NCI-H345 treated with DMSO at 0.1 percent for 48 hours (cell line): ENCODE measurements around the gene PATE4.
"Not testable (repeated sequence)": the region's sequence is repeated elsewhere in the genome, so short reads cannot be mapped to it uniquely, and the experiment has no call there.

Experiments
- DNase-seq: peaks from one replicate; lab custom pipeline; 2025; ENCODE audit not compliant: unreplicated experiment; lab: John Stamatoyannopoulos, UW

Gene PATE4, protein sequence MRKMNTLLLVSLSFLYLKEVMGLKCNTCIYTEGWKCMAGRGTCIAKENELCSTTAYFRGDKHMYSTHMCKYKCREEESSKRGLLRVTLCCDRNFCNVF

GRCh38 chr11:125833016-125833415 lies at the start of gene PATE4:
TSS of gene PATE4 (plus strand) at chr11:125833316. CDS start at chr11:125833360, 44 bp downstream.
- no peak for DNase-seq

GRCh38 chr11:125784678-125785077 lies 48.4 kb upstream of the PATE4 start:
- no peak for DNase-seq

GRCh38 chr11:125787827-125788226 lies 45.3 kb upstream of the PATE4 start, which contains the start of gene PATE3:
TSS of gene PATE3 (plus strand) at chr11:125788127. CDS start at chr11:125788152, 25 bp downstream.
- no peak for DNase-seq

GRCh38 chr11:125790825-125791224 lies 42.3 kb upstream of the PATE4 start:
- DNase-seq = no peak

DNA sequence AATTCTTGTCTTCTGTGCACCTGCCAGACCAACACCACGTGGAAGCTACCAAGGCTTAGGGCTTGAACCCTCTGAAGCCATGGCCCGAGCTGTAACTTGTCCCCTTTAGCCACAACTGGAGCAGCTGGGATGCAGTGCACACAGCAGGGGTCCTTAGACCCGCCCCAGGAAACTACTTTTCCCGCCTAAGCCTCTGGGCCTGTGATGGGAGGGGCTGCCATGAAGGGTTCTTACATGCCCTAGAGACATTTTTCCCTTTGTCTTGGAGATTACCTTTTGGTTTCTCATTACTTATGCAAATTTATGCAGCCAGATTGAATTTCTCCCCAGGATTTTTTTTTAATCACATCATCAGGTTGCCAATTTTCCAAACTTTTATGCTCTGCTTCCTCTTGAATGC lies 35.5 kb upstream of the PATE4 start:
- DNase-seq = no peak

DNA sequence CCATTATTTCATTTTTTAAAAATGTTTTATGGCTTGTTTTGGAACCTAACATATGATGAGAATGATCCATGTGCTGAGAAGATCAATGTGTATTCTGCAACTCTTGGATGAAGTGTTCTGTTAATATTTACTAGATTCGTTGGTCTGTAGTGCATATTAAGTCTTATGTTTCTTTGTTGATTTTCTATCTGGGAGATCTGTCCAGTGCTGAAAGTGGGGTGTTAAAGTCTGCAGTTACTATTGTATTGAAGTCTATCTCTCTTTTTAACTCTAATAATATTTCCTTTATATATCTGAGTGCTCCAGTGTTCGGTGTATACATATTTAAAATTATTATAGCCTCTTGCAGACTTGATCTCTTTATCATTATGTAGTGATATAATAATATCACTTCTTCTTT lies 33.3 kb upstream of the PATE4 start:
- no peak for DNase-seq

- no peak for DNase-seq
These were observed 30.7 kb upstream of the PATE4 start for GRCh38 chr11:125802387-125802786.

GRCh38 chr11:125807909-125808308 lies 25.2 kb upstream of the PATE4 start:
- no peak for DNase-seq

DNA sequence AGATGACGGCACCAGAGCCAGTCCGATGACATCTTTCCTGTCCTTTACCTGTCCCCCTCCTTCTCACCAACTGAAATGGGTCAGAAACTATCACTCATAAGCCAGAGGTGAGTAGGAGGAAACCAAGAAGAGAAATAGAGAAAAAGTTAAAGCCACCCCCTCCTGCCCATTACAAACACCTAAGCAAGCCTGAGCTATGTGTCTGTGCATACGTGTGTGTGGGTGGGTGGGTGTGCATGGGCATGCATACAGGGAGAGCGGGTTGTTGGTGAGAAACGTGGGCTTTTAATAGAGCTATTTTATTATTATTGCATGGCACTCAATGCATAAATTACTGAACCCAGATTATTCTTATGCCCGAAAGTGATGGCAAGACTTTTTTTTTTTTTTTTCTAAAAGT lies 2.6 kb downstream of the PATE4 start:
- no peak for DNase-seq

GRCh38 chr11:125842321-125842948 lies 9.3 kb downstream of the PATE4 start:
- DNase-seq = no peak

GRCh38 chr11:125846188-125846587 lies 13.1 kb downstream of the PATE4 start:
- no peak for DNase-seq

- DNase-seq = not testable (repeated sequence)
These were observed 24.6 kb downstream of the PATE4 start for GRCh38 chr11:125857670-125858069.

DNA sequence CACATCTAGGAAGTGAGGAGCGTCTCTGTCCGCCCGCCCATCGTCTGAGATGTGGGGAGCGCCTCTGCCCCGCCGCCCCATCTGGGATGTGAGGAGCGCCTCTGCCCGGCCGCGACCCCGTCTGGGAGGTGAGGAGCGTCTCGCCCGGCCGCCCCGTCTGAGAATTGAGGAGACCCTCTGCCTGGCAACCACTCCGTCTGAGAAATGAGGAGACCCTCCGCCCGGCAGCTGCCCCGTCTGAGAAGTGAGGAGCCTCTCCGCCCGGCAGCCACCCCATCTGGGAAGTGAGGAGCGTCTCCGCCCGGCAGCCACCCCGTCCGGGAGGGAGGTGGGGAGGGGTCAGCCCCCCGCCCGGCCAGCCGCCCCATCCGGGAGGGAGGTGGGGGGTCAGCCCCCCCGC lies 29.7 kb downstream of the PATE4 start:
- not testable (repeated sequence) for DNase-seq

GRCh38 chr11:125865354-125865753 lies 32.2 kb downstream of the PATE4 start:
- DNase-seq = not testable (repeated sequence)

DNA sequence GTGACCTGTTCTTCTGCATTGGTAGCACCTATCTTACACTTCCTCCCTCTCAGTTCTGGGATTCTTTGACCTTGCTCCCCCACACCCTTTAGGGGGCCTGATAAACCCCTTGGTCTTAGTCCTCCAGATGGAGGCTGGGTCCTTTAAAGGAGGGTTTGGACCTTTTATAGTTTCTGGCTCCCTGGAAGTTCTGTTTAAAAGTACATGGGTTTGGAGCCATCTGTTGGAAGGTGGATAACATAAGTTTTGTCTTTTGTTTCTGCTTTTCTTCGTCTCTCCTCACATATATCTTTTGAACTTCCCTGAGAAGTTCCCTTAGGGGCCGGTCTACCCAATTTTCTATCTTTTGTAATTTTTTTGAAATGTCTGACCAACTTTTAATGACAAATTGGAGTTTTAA lies 36.4 kb downstream of the PATE4 start:
- no peak for DNase-seq

- no peak for DNase-seq
These were observed 38.4 kb downstream of the PATE4 start for GRCh38 chr11:125871391-125872137.

DNA sequence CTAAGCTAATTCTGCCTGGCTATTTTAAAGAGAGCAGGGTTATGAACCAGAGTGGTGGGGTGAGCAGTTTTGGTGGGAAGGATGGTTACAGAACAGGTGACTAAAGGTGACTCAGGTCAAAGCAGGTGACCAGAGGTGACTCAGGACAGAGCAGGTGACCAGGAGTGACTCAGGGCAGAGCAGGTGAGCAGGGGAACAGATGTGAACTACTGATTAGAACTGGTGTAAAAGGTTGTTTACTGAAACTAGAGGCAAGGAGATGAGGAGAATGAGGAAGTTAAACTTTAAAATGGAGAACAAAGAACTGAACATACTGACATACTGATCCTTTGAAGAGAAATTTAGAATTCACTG lies 39.0 kb downstream of the PATE4 start:
- DNase-seq = no peak

DNA sequence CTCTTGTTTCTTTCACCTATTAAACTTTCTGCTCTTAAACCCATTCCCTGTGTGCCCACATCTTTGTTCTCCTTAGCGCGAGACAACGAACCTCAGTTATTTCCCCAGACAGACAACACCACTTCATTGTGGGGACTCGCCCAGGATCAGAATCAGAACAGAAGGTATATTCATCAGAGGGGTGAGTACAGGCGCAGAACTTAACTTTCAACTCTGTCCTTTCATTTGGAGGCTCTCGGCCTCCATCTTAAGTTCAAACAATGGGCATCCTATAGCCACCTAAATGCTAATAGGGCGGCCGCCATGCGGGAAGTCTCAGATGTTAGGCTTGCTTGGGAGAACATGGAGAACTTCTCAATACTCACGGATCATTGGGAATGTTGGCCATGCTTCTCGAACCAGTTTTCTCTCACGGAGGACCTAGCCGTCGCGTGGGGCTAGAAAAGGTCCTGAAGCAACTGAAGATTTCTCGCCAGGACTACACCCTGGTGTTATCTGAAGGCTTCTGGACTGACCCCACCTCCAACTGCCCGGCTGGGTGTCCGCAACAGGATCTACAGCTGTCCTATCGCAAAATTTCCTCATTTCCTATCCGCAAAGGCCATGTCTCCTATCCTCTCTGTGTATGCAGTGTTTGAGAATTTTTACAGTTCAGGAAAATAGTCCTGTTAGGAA lies 40.9 kb downstream of the PATE4 start:
- DNase-seq = no peak

DNA sequence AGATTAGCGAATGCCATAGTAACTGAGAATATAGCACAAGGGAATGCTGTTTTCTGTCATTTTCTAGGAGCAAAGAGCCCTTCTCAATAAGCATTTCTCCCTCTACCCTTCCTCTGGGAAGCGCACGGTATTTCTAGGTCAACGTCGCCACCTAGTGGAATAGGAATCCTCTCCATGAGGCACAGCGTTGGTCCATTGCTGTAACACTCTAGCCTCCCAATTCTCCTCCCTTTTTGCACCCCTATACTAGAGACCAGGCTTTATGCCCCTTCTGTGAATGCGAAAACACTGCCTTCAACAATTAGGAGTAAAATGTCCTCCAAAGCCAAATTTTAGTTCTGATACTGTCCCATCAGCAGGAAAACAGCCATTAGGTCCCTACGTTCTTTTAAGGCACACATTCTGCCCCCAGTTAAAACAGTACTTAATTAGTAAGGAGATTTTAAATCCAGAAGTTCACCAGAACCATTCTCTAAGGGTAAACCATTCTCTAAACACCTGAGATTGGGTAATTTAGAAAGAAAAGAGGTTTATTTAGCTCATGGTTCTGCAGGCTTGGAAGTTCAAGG lies 41.5 kb downstream of the PATE4 start:
- peak; percentile 66 for DNase-seq

- no peak for DNase-seq
These were observed 48.2 kb downstream of the PATE4 start for GRCh38 chr11:125881291-125881690.

DNA sequence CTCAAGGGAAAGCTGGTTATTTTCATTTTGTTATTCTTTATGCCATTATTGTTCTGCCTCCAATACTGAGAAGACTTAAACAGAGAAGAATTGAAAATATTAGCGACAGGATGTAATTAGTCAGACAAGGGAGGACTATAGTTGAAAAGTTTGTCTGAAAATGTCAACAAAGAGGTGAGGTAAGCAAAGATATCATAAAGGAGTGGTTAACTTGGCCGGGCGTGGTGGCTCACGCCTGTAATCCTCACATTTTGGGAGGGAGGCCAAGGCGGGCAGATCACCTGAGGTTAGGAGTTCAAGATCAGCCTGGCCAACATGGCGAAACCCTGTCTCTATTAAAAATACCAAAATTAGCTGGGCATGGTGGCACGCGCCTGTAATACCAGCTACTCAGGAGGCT lies 50.3 kb downstream of the PATE4 start:
- no peak for DNase-seq

DNA sequence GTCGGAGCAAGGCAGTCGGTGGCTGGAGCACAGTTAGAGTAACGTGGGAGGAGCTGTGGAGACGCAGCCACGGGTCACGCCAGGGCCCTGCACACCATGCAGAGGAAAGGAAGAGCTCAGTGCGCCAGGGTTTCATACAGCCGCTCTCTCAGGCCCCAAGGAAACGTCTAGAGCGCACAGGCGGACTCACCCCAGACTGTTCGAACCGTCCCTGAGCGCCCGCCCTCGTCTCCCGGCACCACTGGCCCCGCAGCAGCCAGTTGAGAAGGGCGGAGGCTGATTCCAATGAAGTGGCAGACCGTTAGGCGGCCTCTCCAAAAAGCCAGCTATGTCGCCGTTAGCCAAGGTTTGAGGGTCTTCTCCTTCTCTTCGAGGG lies 53.9 kb downstream of the PATE4 start:
- no peak for DNase-seq
